HepG2 (cell line): ENCODE results near the gene CNNM1. TPM values are rescaled to one million over a fixed set of nuclear protein-coding genes. Genes with fewer than 3 reads are reported as not detected.

Experiments
- ATAC-seq: fragments of 200-7000 bp; cut with Tn5 transposase; 3 replicates; pipeline ENCODE4 v1.9.1; 2020; ENCODE audit warnings: mild to moderate bottlenecking, moderate library complexity
- BruUV-seq: library from RNA; stranded (reverse); fragments of 400-500 nt; replicated peaks from 2 replicates; lab custom pipeline; 2021; lab: Mats Ljungman, UMichigan
- CTCF ChIA-PET: fragments of 300-600 bp; formaldehyde crosslinking; extraction: SDS; loops from one replicate; lab custom pipeline; 2021; ENCODE audit warnings: low total read pairs, inconsistent platforms, low intra/inter-chr PET ratio; lab: Yijun Ruan, JAX
- POLR2A ChIA-PET: fragments of 350-600 bp; sonication (Branson Sonifier 250); formaldehyde crosslinking; loops from one replicate; lab custom pipeline; 2020; ENCODE audit warnings: antibody characterized with exemption, inconsistent platforms; lab: Yijun Ruan, JAX
- DNase-seq: peaks from one replicate; pipeline ENCODE4 v3.0.0-alpha.2; 2015; ENCODE audit warnings: low spot score
- FAIRE-seq: peaks from 3 replicates; lab custom pipeline; 2011; peaks lifted over from hg19 to GRCh38; lab: Jason Lieb, UNC
- H2AFZ ChIP-seq: one replicate; pipeline ENCODE4 v1.6.1; 2011; ENCODE audit warnings: low read length, inconsistent platforms
- H3K27ac ChIP-seq: fragments of 300-600 bp; 3 replicates; pipeline ENCODE4 v1.8.0; 2011; ENCODE audit warnings: mixed run types, mild to moderate bottlenecking, mixed read lengths, low read length, inconsistent platforms; ENCODE audit not compliant: insufficient read depth; ENCODE audit errors: extremely low read length
- H3K27me3 ChIP-seq, 2 experiments: fragments of 200-600 bp in 1 of 2; 2 replicates in 1 of 2; 3 replicates in 1 of 2; pipeline versions ENCODE4 v1.6.0 to v1.8.0; 2011; ENCODE audit warnings: low read length in 2 of 2, mild to moderate bottlenecking in 2 of 2, moderate library complexity in 2 of 2, inconsistent platforms in 1 of 2; ENCODE audit not compliant: insufficient read depth in 2 of 2, control insufficient read depth in 1 of 2
- H3K36me3 ChIP-seq, 2 experiments: fragments of 200-600 bp in 1 of 2; replicated peaks in 1 of 2; 2 replicates in 1 of 2; 3 replicates in 1 of 2; pipeline versions ENCODE4 v1.5.1 to v1.8.0; 2011; ENCODE audit warnings: low read length in 2 of 2, inconsistent platforms in 1 of 2; ENCODE audit not compliant: insufficient read depth in 2 of 2, control insufficient read depth in 1 of 2
- H3K4me1 ChIP-seq: 2 replicates; pipeline ENCODE4 v1.5.1; 2012; ENCODE audit warnings: low read length, inconsistent platforms; ENCODE audit not compliant: insufficient read depth
- H3K4me2 ChIP-seq: 2 replicates; pipeline ENCODE4 v1.6.0; 2011; ENCODE audit warnings: low read depth, low read length, inconsistent platforms
- H3K4me3 ChIP-seq, 3 experiments: fragments of 200-600 bp in 1 of 3; sonication (generic), shearing (Covaris generic) in 1 of 3; replicated peaks in 1 of 3; 2 replicates each; pipeline ENCODE4 v1.5.1; 2011 to 2016; ENCODE audit warnings: low read length in 3 of 3, inconsistent platforms in 2 of 3, low read depth in 2 of 3, mild to moderate bottlenecking in 2 of 3, control low read depth in 1 of 3, mixed read lengths in 1 of 3; ENCODE audit not compliant: insufficient read depth in 1 of 3
- H3K79me2 ChIP-seq: one replicate; pipeline ENCODE4 v1.6.1; 2011; ENCODE audit warnings: low read length, inconsistent platforms; ENCODE audit not compliant: insufficient read depth
- H3K9ac ChIP-seq: 2 replicates; pipeline ENCODE4 v1.6.0; 2011; ENCODE audit warnings: mild to moderate bottlenecking, low read depth, low read length, inconsistent platforms; ENCODE audit not compliant: insufficient read depth
- H3K9me3 ChIP-seq: 2 replicates; pipeline ENCODE4 v1.5.1; 2012; ENCODE audit warnings: mild to moderate bottlenecking, low read length
- H4K20me1 ChIP-seq: 2 replicates; pipeline ENCODE4 v1.6.0; 2011; ENCODE audit warnings: inconsistent platforms, mild to moderate bottlenecking, low read length, moderate library complexity; ENCODE audit not compliant: insufficient read depth
- MIER3 ChIP-seq: IDR thresholded peaks from 2 replicates; pipeline ENCODE4 v1.6.1; 2016; ENCODE audit warnings: missing compliant biosample characterization, borderline replicate concordance
- RNF2 ChIP-seq: fragments of 450-650 bp; conservative IDR thresholded peaks from 2 replicates; pipeline ENCODE4 v1.6.1; 2016; ENCODE audit warnings: low read depth
- ZNF33B ChIP-seq: sonication (generic); formaldehyde crosslinking; IDR thresholded peaks from 2 replicates; pipeline ENCODE4 v1.5.1; 2020; ENCODE audit warnings: mild to moderate bottlenecking, missing genetic modification reagents
- ZNF451 ChIP-seq: sonication (generic); formaldehyde crosslinking; IDR thresholded peaks from 2 replicates; pipeline ENCODE4 v1.5.0; 2020; ENCODE audit warnings: mild to moderate bottlenecking, missing genetic modification reagents
- WGBS: methylation state at CpG from one replicate; pipeline ENCODE4 v1.1.6; 2017; ENCODE audit warnings: low lambda C conversion rate; 5-methylcytosine and 5-hydroxymethylcytosine counted together
- in situ Hi-C: cut with HindIII; loops from 2 replicates; pipeline ENCODE4 v1.10.0; 2017; ENCODE audit warnings: low pct_unique_long_range_greater_than_20kb; ENCODE audit not compliant: extremely low pct_ligation_motif_present
- intact Hi-C: fragments of 100-400 bp; cut with micrococcal nuclease; formaldehyde crosslinking; loops from one replicate; pipeline ENCODE4 v1.10.0; 2022; ENCODE audit not compliant: unreplicated experiment
- polyA plus RNA-seq, 8 experiments: library from polyadenylated mRNA; depleted of rRNA in 3 of 8; stranded (reverse) in 7 of 8; unstranded in 1 of 8; fragments of >200 nt; fragmentation: Illumina TruSeq in 4 of 8; extraction: Trizol in 4 of 8; gene quantifications; 2 replicates each; pipeline versions ENCODE4 v1.2.1 to v1.2.3, GENCODE V29; 2011 to 2016; ENCODE audit warnings: low read depth in 4 of 8, missing spikeins in 1 of 8, mixed read lengths in 1 of 8; ENCODE audit not compliant: insufficient read depth in 1 of 8
- total RNA-seq, 5 experiments: library from RNA; depleted of rRNA; stranded (reverse); fragments of >200 nt; fragmentation: Illumina TruSeq; extraction: Trizol; gene quantifications; 2 replicates each; pipeline ENCODE4 v1.2.3, GENCODE V29; 2016; ENCODE audit warnings: low read depth in 1 of 5
- TF ChIP-seq, protein P1 (sequence below): sonication (generic); formaldehyde crosslinking; IDR thresholded peaks from 2 replicates; pipeline ENCODE4 v1.4.0; 2020; ENCODE audit warnings: missing genetic modification reagents

Gene CNNM1
- total and polyA plus RNA-seq, 2 of the 13 experiments (the other 11 are each of a cell fraction or from before 2014, with no cell fraction given) = 4.3 to 9.6 TPM

DNA sequence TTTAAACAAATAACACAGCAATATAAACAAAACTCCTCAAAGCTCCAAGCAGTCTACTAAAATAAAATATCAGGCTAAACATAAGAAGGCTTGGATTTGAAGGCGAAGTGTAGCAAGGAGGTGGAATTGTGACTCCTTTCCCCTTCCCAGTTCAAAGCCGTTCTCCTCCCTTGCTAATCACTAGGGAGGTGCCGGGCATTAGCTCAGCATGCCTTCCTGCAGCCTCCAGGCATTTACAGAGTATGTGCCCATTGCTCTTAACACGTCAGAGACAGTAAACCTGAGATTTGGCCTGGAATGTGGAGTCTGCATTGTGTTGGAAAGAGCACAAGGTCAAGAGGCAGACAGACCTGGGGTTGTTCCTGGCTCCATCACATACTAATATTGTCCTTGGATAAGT lies 15.6 kb downstream of the CNNM1 start:
- H3K27ac ChIP-seq = no peak overlapping the region
- TF ChIP-seq RNF2 (no peak), MIER3 (CRISPR knock-in tag) (no peak), ZNF33B (CRISPR knock-in tag) (no peak), ZNF451 (no peak)
- TF ChIP-seq, protein P1, sequence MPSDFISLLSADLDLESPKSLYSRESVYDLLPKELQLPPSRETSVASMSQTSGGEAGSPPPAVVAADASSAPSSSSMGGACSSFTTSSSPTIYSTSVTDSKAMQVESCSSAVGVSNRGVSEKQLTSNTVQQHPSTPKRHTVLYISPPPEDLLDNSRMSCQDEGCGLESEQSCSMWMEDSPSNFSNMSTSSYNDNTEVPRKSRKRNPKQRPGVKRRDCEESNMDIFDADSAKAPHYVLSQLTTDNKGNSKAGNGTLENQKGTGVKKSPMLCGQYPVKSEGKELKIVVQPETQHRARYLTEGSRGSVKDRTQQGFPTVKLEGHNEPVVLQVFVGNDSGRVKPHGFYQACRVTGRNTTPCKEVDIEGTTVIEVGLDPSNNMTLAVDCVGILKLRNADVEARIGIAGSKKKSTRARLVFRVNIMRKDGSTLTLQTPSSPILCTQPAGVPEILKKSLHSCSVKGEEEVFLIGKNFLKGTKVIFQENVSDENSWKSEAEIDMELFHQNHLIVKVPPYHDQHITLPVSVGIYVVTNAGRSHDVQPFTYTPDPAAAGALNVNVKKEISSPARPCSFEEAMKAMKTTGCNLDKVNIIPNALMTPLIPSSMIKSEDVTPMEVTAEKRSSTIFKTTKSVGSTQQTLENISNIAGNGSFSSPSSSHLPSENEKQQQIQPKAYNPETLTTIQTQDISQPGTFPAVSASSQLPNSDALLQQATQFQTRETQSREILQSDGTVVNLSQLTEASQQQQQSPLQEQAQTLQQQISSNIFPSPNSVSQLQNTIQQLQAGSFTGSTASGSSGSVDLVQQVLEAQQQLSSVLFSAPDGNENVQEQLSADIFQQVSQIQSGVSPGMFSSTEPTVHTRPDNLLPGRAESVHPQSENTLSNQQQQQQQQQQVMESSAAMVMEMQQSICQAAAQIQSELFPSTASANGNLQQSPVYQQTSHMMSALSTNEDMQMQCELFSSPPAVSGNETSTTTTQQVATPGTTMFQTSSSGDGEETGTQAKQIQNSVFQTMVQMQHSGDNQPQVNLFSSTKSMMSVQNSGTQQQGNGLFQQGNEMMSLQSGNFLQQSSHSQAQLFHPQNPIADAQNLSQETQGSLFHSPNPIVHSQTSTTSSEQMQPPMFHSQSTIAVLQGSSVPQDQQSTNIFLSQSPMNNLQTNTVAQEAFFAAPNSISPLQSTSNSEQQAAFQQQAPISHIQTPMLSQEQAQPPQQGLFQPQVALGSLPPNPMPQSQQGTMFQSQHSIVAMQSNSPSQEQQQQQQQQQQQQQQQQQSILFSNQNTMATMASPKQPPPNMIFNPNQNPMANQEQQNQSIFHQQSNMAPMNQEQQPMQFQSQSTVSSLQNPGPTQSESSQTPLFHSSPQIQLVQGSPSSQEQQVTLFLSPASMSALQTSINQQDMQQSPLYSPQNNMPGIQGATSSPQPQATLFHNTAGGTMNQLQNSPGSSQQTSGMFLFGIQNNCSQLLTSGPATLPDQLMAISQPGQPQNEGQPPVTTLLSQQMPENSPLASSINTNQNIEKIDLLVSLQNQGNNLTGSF (CRISPR knock-in tag) = no peak
- TF ChIP-seq, all 625 proteins: peak for 0
- FAIRE-seq (no peak), DNase-seq (no peak), ATAC-seq (no peak)
- WGBS = 74% methylated on average over 4 of the region's 4 CpGs
- no peaks in the 10 kb centered on the region for H3K9me3 ChIP-seq
- POLR2A ChIA-PET = no interaction called here
- no peaks in the 10 kb centered on the region for H3K36me3 ChIP-seq
- no peak overlapping the region for H2AFZ ChIP-seq
- H3K4me3 ChIP-seq = no peak overlapping the region
- H4K20me1 ChIP-seq = no peaks in the 10 kb centered on the region
- no peak overlapping the region for H3K9ac ChIP-seq
- in situ Hi-C loops = no loop called here
- no peak overlapping the region for H3K4me2 ChIP-seq
- no peaks in the 10 kb centered on the region for H3K27me3 ChIP-seq
- intact Hi-C loops = no loop called here
- BruUV-seq = no TSS peak
- no peaks in the 10 kb centered on the region for H3K4me1 ChIP-seq
- H3K79me2 ChIP-seq = no peaks in the 10 kb centered on the region
- CTCF ChIA-PET = no interaction called here
